G401.6 (cell line): ENCODE measurements around the gene SDC1.
"Not testable (repeated sequence)": the region's sequence is repeated elsewhere in the genome, so short reads cannot be mapped to it uniquely, and the experiment has no call there.

Experiments used
- FAIRE-seq: peaks from 2 replicates; lab custom pipeline; 2012; peaks lifted over from hg19 to GRCh38; lab: Jason Lieb, UNC

SDC1 gene

GRCh38 chr2:20224716-20225293 lies at the start of gene SDC1:
Gene SDC1, minus strand, starts transcription at chr2:20225130. Its CDS starts 263 bp downstream, at chr2:20224867.
- no peak for FAIRE-seq

GRCh38 chr2:20273042-20273441 lies 48.1 kb upstream of the SDC1 start:
- FAIRE-seq, result no peak

- not testable (repeated sequence) for FAIRE-seq
Measured at GRCh38 chr2:20268317-20268716, 43.4 kb upstream of the SDC1 start.

GRCh38 chr2:20267529-20267928 lies 42.6 kb upstream of the SDC1 start:
- no peak for FAIRE-seq

GRCh38 chr2:20264629-20265028 lies 39.7 kb upstream of the SDC1 start:
- no peak for FAIRE-seq

- FAIRE-seq, result no peak
Measured at GRCh38 chr2:20257411-20257810, 32.5 kb upstream of the SDC1 start.

- FAIRE-seq, result no peak
Measured at GRCh38 chr2:20254731-20255130, 29.8 kb upstream of the SDC1 start.

GRCh38 chr2:20250436-20250835 lies 25.5 kb upstream of the SDC1 start:
- no peak for FAIRE-seq

- FAIRE-seq, result no peak
Measured at GRCh38 chr2:20249170-20249569, 24.2 kb upstream of the SDC1 start.

GRCh38 chr2:20247084-20247483 lies 22.2 kb upstream of the SDC1 start:
- no peak for FAIRE-seq

GRCh38 chr2:20243637-20244036 lies 18.7 kb upstream of the SDC1 start:
- FAIRE-seq, result not testable (repeated sequence)

- FAIRE-seq, result no peak
Measured at GRCh38 chr2:20242727-20243377, 17.9 kb upstream of the SDC1 start.

GRCh38 chr2:20241973-20242726 lies 17.2 kb upstream of the SDC1 start:
- no peak for FAIRE-seq

- FAIRE-seq, result not testable (repeated sequence)
Measured at GRCh38 chr2:20240291-20240690, 15.4 kb upstream of the SDC1 start.

GRCh38 chr2:20236496-20236895 lies 11.6 kb upstream of the SDC1 start:
- no peak for FAIRE-seq

GRCh38 chr2:20235655-20236305 lies 10.8 kb upstream of the SDC1 start:
- no peak for FAIRE-seq

- not testable (repeated sequence) for FAIRE-seq
Measured at GRCh38 chr2:20234597-20234996, 9.7 kb upstream of the SDC1 start.

GRCh38 chr2:20232837-20233207 lies 7.9 kb upstream of the SDC1 start:
- FAIRE-seq, result no peak

- no peak for FAIRE-seq
Measured at GRCh38 chr2:20231598-20232026, 6.7 kb upstream of the SDC1 start.

- FAIRE-seq, result no peak
Measured at GRCh38 chr2:20231159-20231558, 6.2 kb upstream of the SDC1 start.

- no peak for FAIRE-seq
Measured at GRCh38 chr2:20230114-20230425, 5.1 kb upstream of the SDC1 start.

GRCh38 chr2:20229322-20230113 lies 4.6 kb upstream of the SDC1 start:
- no peak for FAIRE-seq
